ENCODE data around the gene GPR62.

DNA sequence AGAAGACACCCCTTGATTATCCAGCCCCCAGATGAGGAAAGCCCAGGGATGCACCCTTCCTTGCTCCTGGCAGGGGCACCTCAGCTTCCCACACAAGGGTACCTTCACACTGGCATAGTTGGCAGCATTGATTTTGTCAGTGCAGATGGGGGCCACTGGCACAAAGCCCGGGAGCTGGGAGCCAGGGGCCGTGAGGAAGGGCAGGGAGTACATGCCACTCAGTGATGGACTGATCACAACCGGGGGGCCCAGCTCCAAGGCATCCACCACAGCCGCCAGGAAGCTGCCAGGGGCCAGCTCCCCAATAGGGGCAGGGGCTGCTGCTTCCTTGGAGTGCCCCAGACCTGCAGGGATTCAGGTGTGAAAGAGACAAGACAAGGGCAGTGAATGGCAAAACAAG is 14.7 kb downstream of the GPR62 start:
- TF ChIP-seq, protein P1, sequence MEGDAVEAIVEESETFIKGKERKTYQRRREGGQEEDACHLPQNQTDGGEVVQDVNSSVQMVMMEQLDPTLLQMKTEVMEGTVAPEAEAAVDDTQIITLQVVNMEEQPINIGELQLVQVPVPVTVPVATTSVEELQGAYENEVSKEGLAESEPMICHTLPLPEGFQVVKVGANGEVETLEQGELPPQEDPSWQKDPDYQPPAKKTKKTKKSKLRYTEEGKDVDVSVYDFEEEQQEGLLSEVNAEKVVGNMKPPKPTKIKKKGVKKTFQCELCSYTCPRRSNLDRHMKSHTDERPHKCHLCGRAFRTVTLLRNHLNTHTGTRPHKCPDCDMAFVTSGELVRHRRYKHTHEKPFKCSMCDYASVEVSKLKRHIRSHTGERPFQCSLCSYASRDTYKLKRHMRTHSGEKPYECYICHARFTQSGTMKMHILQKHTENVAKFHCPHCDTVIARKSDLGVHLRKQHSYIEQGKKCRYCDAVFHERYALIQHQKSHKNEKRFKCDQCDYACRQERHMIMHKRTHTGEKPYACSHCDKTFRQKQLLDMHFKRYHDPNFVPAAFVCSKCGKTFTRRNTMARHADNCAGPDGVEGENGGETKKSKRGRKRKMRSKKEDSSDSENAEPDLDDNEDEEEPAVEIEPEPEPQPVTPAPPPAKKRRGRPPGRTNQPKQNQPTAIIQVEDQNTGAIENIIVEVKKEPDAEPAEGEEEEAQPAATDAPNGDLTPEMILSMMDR (conservative IDR thresholded peaks at IDR 0.05): no peak
- TF ChIP-seq EZH2 (IDR thresholded peaks at IDR 0.05; ENCODE audit: low read depth): no peak
